MM.1S (cell line): Measurements from ENCODE around the gene LGMN.
A peak's percentile ranks its signal among the peaks of the same experiment; 100 is the strongest.
"Not testable (repeated sequence)": the region's sequence is repeated elsewhere in the genome, so short reads cannot be mapped to it uniquely, and the experiment has no call there.

Experiments used
- DNase-seq: peaks from one replicate; pipeline ENCODE4 v3.0.0-alpha.2; 2015
- H2AFZ ChIP-seq: fragments of 300-600 bp; sonication (generic); 2 replicates; pipeline ENCODE4 v1.6.0; 2016; ENCODE audit warnings: antibody characterized with exemption, low read length
- H3F3A ChIP-seq: fragments of 300-600 bp; sonication (generic); 2 replicates; pipeline ENCODE4 v1.6.1; 2016; ENCODE audit warnings: mild to moderate bottlenecking, antibody characterized with exemption, low read length, moderate library complexity, mixed read lengths; ENCODE audit not compliant: insufficient read depth
- H3K27ac ChIP-seq: fragments of 300-600 bp; sonication (generic); 2 replicates; pipeline ENCODE4 v1.5.1; 2016; ENCODE audit warnings: mild to moderate bottlenecking, low read length
- H3K27me3 ChIP-seq: fragments of 300-600 bp; sonication (generic); replicated peaks from 2 replicates; pipeline ENCODE4 v1.6.0; 2016; ENCODE audit warnings: low read length; ENCODE audit not compliant: insufficient read depth
- H3K36me3 ChIP-seq: fragments of 300-600 bp; sonication (generic); replicated peaks from 2 replicates; pipeline ENCODE4 v1.6.1; 2016; ENCODE audit warnings: mild to moderate bottlenecking, low read length, mixed read lengths; ENCODE audit not compliant: insufficient read depth
- H3K4me1 ChIP-seq: fragments of 300-600 bp; sonication (generic); 2 replicates; pipeline ENCODE4 v1.6.1; 2016; ENCODE audit warnings: low read length, mixed read lengths
- H3K4me2 ChIP-seq: fragments of 300-600 bp; sonication (generic); 2 replicates; pipeline ENCODE4 v1.6.0; 2016; ENCODE audit warnings: low read depth, low read length
- H3K4me3 ChIP-seq: fragments of 300-600 bp; sonication (generic); 2 replicates; pipeline ENCODE4 v1.5.1; 2016; ENCODE audit warnings: low read length, mixed read lengths
- H3K79me2 ChIP-seq: fragments of 300-600 bp; sonication (generic); 2 replicates; pipeline ENCODE4 v1.6.1; 2016; ENCODE audit warnings: mixed run types, low read length, mixed read lengths
- H3K9ac ChIP-seq: fragments of 300-600 bp; sonication (generic); 2 replicates; pipeline ENCODE4 v1.6.1; 2016; ENCODE audit warnings: low read length, mixed read lengths
- H3K9me2 ChIP-seq: fragments of 300-600 bp; sonication (generic); replicated peaks from 2 replicates; pipeline ENCODE4 v1.6.1; 2016; ENCODE audit warnings: mild to moderate bottlenecking, low read length, mixed read lengths; ENCODE audit not compliant: insufficient read depth
- H3K9me3 ChIP-seq: fragments of 300-600 bp; sonication (generic); replicated peaks from 2 replicates; pipeline ENCODE4 v1.6.1; 2016; ENCODE audit warnings: mild to moderate bottlenecking, low read length, mixed read lengths; ENCODE audit not compliant: insufficient read depth
- H4K20me1 ChIP-seq: fragments of 300-600 bp; sonication (generic); 2 replicates; pipeline ENCODE4 v1.6.1; 2016; ENCODE audit warnings: mild to moderate bottlenecking, low read length, moderate library complexity, mixed read lengths; ENCODE audit not compliant: insufficient read depth
- EZH2 ChIP-seq: fragments of 300-600 bp; sonication (generic); optimal IDR thresholded peaks from 2 replicates; pipeline ENCODE3; 2017; ENCODE audit warnings: low read depth, mild to moderate bottlenecking, antibody characterized with exemption, low read length, mixed read lengths
- EZH2phosphoT487 ChIP-seq: fragments of 300-600 bp; sonication (generic); IDR thresholded peaks from 2 replicates; pipeline ENCODE4 v1.6.1; 2018; ENCODE audit warnings: antibody characterized with exemption, low read length
- TF ChIP-seq, protein P1 (sequence below): fragments of 300-600 bp; sonication (generic); IDR thresholded peaks from 2 replicates; pipeline ENCODE4 v1.5.1; 2016; ENCODE audit warnings: antibody characterized with exemption, low read length, mixed read lengths

Gene LGMN

DNA sequence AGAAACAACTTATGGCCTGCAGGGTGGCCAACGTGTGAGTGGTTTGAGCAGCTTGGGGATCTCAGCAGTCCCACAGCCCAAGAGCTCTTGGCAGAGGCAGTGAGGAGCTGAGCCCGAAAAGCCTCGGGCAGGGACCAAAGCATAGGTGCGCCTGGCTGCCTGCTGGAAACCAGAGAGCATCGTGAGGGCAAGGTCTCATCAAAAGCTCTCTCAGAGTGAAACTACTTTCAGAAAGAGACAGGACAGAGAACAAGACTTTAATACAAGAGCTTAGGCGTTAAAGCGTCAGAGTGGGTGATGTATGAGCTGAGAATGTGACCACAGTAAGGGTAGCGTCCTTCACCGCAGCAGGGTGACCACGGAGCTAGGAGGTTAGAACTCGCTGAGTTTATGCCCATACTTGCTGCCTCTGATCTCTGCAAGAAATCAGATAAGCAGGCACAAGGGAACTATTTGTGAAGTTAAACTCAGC lies 30.8 kb downstream of the LGMN start:
- TF ChIP-seq EZH2 (no peak), EZH2phosphoT487 (no peak)
- TF ChIP-seq, protein P1, sequence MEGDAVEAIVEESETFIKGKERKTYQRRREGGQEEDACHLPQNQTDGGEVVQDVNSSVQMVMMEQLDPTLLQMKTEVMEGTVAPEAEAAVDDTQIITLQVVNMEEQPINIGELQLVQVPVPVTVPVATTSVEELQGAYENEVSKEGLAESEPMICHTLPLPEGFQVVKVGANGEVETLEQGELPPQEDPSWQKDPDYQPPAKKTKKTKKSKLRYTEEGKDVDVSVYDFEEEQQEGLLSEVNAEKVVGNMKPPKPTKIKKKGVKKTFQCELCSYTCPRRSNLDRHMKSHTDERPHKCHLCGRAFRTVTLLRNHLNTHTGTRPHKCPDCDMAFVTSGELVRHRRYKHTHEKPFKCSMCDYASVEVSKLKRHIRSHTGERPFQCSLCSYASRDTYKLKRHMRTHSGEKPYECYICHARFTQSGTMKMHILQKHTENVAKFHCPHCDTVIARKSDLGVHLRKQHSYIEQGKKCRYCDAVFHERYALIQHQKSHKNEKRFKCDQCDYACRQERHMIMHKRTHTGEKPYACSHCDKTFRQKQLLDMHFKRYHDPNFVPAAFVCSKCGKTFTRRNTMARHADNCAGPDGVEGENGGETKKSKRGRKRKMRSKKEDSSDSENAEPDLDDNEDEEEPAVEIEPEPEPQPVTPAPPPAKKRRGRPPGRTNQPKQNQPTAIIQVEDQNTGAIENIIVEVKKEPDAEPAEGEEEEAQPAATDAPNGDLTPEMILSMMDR: no peak
- Histone ChIP-seq H3K36me3 (no peaks in the 10 kb centered on the region), H3K9me2 (no peaks in the 10 kb centered on the region), H3K4me2 (no peak overlapping the region), H3K9ac (no peak overlapping the region), H3K27me3 (no peaks in the 10 kb centered on the region), H3K79me2 (peaks cover 15% of the 10 kb centered on the region), H3F3A (no peaks in the 10 kb centered on the region), H3K9me3 (no peaks in the 10 kb centered on the region), H4K20me1 (no peaks in the 10 kb centered on the region), H2AFZ (no peak overlapping the region), H3K4me3 (no peak overlapping the region), H3K4me1 (no peaks in the 10 kb centered on the region), H3K27ac (no peak overlapping the region)
- no peak for DNase-seq

DNA sequence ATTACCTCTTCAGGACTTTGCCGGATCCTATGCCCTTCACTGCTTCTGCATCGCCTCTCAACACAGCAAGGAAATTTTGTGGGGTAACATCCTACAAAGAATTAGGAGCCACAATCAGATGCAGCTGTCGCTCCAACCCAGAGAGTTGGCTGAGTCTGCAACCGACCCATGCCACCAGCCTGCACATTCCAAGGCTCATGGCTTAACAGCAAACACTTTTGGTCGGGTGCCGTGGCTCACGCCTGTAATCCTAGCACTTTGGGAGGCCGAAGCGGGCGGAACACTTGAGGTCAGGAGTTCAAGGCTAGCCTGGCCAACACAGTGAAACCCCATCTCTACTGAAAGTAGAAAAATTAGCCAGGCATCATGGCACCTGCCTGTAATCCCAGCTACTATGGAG lies 32.3 kb downstream of the LGMN start:
- Histone ChIP-seq H3K27me3 (no peaks in the 10 kb centered on the region), H3K9ac (no peak overlapping the region), H2AFZ (no peak overlapping the region), H3K4me3 (no peak overlapping the region), H3F3A (no peaks in the 10 kb centered on the region), H4K20me1 (no peaks in the 10 kb centered on the region), H3K79me2 (peaks cover 9% of the 10 kb centered on the region), H3K4me2 (no peak overlapping the region), H3K9me3 (no peaks in the 10 kb centered on the region), H3K36me3 (no peaks in the 10 kb centered on the region), H3K27ac (no peak overlapping the region), H3K4me1 (no peaks in the 10 kb centered on the region), H3K9me2 (no peaks in the 10 kb centered on the region)
- TF ChIP-seq EZH2 (no peak), EZH2phosphoT487 (no peak)
- TF ChIP-seq, protein P1: no peak
- DNase-seq: no peak

DNA sequence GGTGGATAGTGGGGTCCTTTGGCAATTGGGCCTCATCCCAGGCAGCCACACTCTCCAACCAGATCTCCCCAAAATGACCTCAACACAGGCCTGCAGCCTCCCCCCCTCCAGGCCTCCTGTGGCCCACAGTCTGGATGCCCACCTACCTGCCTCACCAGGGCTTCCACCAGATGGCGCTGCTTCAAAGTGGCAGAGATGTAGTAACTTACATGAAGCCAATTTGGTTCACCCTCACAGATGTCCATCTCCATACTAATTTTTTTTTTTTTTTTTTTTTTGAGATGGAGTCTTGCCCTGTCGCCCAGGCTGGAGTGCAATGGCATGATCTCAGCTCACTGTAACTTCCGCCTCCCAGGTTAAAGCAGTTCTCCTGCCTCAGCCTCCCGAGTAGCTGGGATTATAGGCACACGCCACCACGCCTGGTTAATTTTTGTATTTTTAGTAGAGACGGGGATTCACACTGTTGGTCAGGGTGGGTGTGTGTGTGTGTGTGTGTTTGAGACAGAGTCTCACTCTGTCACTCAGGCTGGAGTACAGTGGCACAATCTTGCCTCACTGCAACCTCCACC lies 33.6 kb downstream of the LGMN start:
- H3K36me3 ChIP-seq, H3F3A ChIP-seq, H3K9me3 ChIP-seq, H3K27ac ChIP-seq, H2AFZ ChIP-seq, H3K4me2 ChIP-seq, H3K4me1 ChIP-seq, H3K9ac ChIP-seq, H3K79me2 ChIP-seq, H3K9me2 ChIP-seq, H3K27me3 ChIP-seq, H4K20me1 ChIP-seq, H3K4me3 ChIP-seq: not testable (repeated sequence)
- TF ChIP-seq, protein P1: peak; percentile 58
- peak; percentile 64 for DNase-seq
